K562 (cell line): ENCODE measurements around the gene PMF1. TPM values are rescaled to one million over a fixed set of nuclear protein-coding genes. Genes with fewer than 3 reads are reported as not detected.

Experiments
- ATAC-seq: fragments of 200-7000 bp; cut with Tn5 transposase; 3 replicates; pipeline ENCODE4 v1.9.1; 2020; ENCODE audit warnings: moderate library complexity
- BruUV-seq: library from RNA; stranded (reverse); fragments of 400-500 nt; replicated peaks from 2 replicates; lab custom pipeline; 2021; lab: Mats Ljungman, UMichigan
- CTCF ChIA-PET: fragments of 300-600 bp; formaldehyde crosslinking; extraction: SDS; loops from one replicate; lab custom pipeline; 2021; ENCODE audit warnings: low intra/inter-chr PET ratio; lab: Yijun Ruan, JAX
- POLR2A ChIA-PET: fragments of 300-600, 350-650 bp; sonication (Branson Sonifier 250); formaldehyde crosslinking; extraction: SDS; loops from one replicate; lab custom pipeline; 2021; ENCODE audit warnings: antibody characterized with exemption, inconsistent platforms; lab: Yijun Ruan, JAX
- DNase-seq, 4 experiments: peaks; one replicate each; pipeline versions ENCODE4 v3.0.0 to v3.0.0-alpha.2; 2011 to 2018; ENCODE audit warnings: low spot score in 3 of 4, mixed read lengths in 3 of 4; ENCODE audit errors: extremely low read depth in 1 of 4
- FAIRE-seq: peaks from 2 replicates; lab custom pipeline; 2011; peaks lifted over from hg19 to GRCh38; lab: Jason Lieb, UNC
- H2AFZ ChIP-seq: 2 replicates; pipeline ENCODE4 v1.6.0; 2011; ENCODE audit warnings: low read depth, low read length, control low read depth, inconsistent platforms
- H3K27ac ChIP-seq: fragments of 200-600 bp; 3 replicates; pipeline ENCODE4 v1.8.0; 2011; ENCODE audit warnings: low read depth, mild to moderate bottlenecking, control low read depth, inconsistent platforms, low read length, moderate library complexity, mixed read lengths; ENCODE audit errors: extremely low read depth
- H3K27me3 ChIP-seq, 2 experiments: fragments of 300-600 bp in 1 of 2; 2 replicates in 1 of 2; 3 replicates in 1 of 2; pipeline versions ENCODE4 v1.6.0 to v1.8.0; 2011; ENCODE audit warnings: inconsistent platforms in 2 of 2, low read length in 2 of 2, mild to moderate bottlenecking in 1 of 2, mixed read lengths in 1 of 2, moderate library complexity in 1 of 2; ENCODE audit not compliant: control insufficient read depth in 2 of 2, insufficient read depth in 2 of 2
- H3K36me3 ChIP-seq: fragments of 300-600 bp; 3 replicates; pipeline ENCODE4 v1.8.0; 2011; ENCODE audit warnings: mild to moderate bottlenecking, low read length, inconsistent platforms; ENCODE audit not compliant: control insufficient read depth, insufficient read depth
- H3K4me1 ChIP-seq, 2 experiments: fragments of 200-600 bp in 1 of 2; replicated peaks in 1 of 2; 2 replicates in 1 of 2; 3 replicates in 1 of 2; pipeline versions ENCODE4 v1.5.1 to v1.8.0; 2011; ENCODE audit warnings: inconsistent platforms in 2 of 2, low read length in 2 of 2, mild to moderate bottlenecking in 1 of 2, mixed read lengths in 1 of 2, moderate library complexity in 1 of 2; ENCODE audit not compliant: control insufficient read depth in 2 of 2, insufficient read depth in 2 of 2
- H3K4me2 ChIP-seq: 2 replicates; pipeline ENCODE4 v1.6.1; 2011; ENCODE audit warnings: low read length, control low read depth, inconsistent platforms, mixed read lengths; ENCODE audit not compliant: insufficient read depth
- H3K4me3 ChIP-seq: fragments of 200-600 bp; sonication (generic), shearing (Covaris generic); 2 replicates; pipeline ENCODE4 v1.5.1; 2016; ENCODE audit warnings: control low read depth, inconsistent platforms
- H3K79me2 ChIP-seq: fragments of 200-600 bp; 3 replicates; pipeline ENCODE4 v1.8.0; 2011; ENCODE audit warnings: low read length, inconsistent platforms; ENCODE audit not compliant: control insufficient read depth, insufficient read depth
- H3K9ac ChIP-seq, 2 experiments: 2 replicates each; pipeline versions ENCODE4 v1.6.0 to v1.6.1; 2011; ENCODE audit warnings: low read depth in 2 of 2, low read length in 2 of 2, control low read depth in 1 of 2, inconsistent platforms in 1 of 2, mild to moderate bottlenecking in 1 of 2, mixed read lengths in 1 of 2; ENCODE audit not compliant: insufficient read depth in 1 of 2
- H3K9me1 ChIP-seq: one replicate; pipeline ENCODE4 v1.6.0; 2011; ENCODE audit warnings: inconsistent platforms, mild to moderate bottlenecking, low read length, moderate library complexity; ENCODE audit not compliant: control insufficient read depth, insufficient read depth
- H3K9me3 ChIP-seq: replicated peaks from 2 replicates; pipeline ENCODE4 v1.5.1; 2011; ENCODE audit warnings: low read depth, low read length, inconsistent platforms; ENCODE audit not compliant: control insufficient read depth, insufficient read depth
- H4K20me1 ChIP-seq: replicated peaks from 2 replicates; pipeline ENCODE4 v1.6.1; 2011; ENCODE audit warnings: low read length, inconsistent platforms, mixed read lengths; ENCODE audit not compliant: control insufficient read depth, insufficient read depth
- CEBPB ChIP-seq: fragments of 450-650 bp; IDR thresholded peaks from 2 replicates; pipeline ENCODE4 v1.6.1; 2016; ENCODE audit warnings: missing genetic modification characterization, missing compliant biosample characterization
- CEBPG ChIP-seq, 3 experiments: fragments of 200-800 bp in 1 of 3; sonication (Bioruptor generic) in 1 of 3; sonication (generic) in 1 of 3; formaldehyde crosslinking in 1 of 3; IDR thresholded peaks in 2 of 3; conservative IDR thresholded peaks in 1 of 3; 2 replicates each; pipeline versions ENCODE4 v1.6.1 to v1.8.0; 2016 to 2022; ENCODE audit warnings: missing compliant biosample characterization in 2 of 3, missing genetic modification characterization in 2 of 3, mild to moderate bottlenecking in 1 of 3, missing genetic modification reagents in 1 of 3
- GATAD2A ChIP-seq: fragments of 450-650 bp; IDR thresholded peaks from 2 replicates; pipeline ENCODE4 v1.6.1; 2017
- IRF1 ChIP-seq: sonication (generic); formaldehyde crosslinking; IDR thresholded peaks from 2 replicates; pipeline ENCODE4 v1.8.0; 2022; ENCODE audit warnings: missing genetic modification reagents, mild to moderate bottlenecking, borderline replicate concordance
- NR2C1 ChIP-seq, 2 experiments: fragments of 450-650 bp; IDR thresholded peaks; 2 replicates each; pipeline ENCODE4 v1.6.1; 2017; ENCODE audit warnings: mild to moderate bottlenecking in 2 of 2, antibody characterized with exemption in 1 of 2, inconsistent platforms in 1 of 2, missing compliant biosample characterization in 1 of 2, missing genetic modification characterization in 1 of 2
- WGBS: fragments of 100-300 bp; shearing (Covaris generic); methylation state at CpG from one replicate; pipeline ENCODE4 v1.1.6; 2016; ENCODE audit warnings: low coverage, mixed read lengths; ENCODE audit not compliant: insufficient coverage; ENCODE audit errors: missing lambda C conversion rate; 5-methylcytosine and 5-hydroxymethylcytosine counted together
- in situ Hi-C: fragments of 300-500 bp; cut with MboI; formaldehyde crosslinking; loops from 4 replicates; pipeline ENCODE4 v1.15.0; 2018; ENCODE audit warnings: inconsistent platforms, mixed read lengths
- intact Hi-C: fragments of 100-400 bp; cut with micrococcal nuclease; formaldehyde crosslinking; loops from 2 replicates; pipeline ENCODE4 v1.14.2; 2022
- polyA plus RNA-seq, 8 experiments: library from polyadenylated mRNA; depleted of rRNA in 4 of 8; stranded (reverse) in 5 of 8; unstranded in 3 of 8; fragments of >200 nt; fragmentation: Nextera tagmentation in 2 of 8; fragmentation: Illumina TruSeq in 1 of 8; extraction: Ambion mirVana in 2 of 8; extraction: Trizol in 1 of 8; gene quantifications; 2 replicates each; pipeline versions ENCODE4 v1.2.1 to v1.2.3, GENCODE V29; 2011 to 2014; ENCODE audit warnings: inconsistent platforms in 1 of 8, missing spikeins in 1 of 8
- total RNA-seq, 7 experiments: library from RNA; depleted of rRNA in 6 of 7; stranded (reverse); fragments of >200 nt in 6 of 7; fragmentation: Illumina TruSeq in 2 of 7; extraction: Trizol in 2 of 7; gene quantifications; 2 replicates each; pipeline versions ENCODE4 v1.2.1 to v1.2.3, GENCODE V29; 2011 to 2021; ENCODE audit warnings: low replicate concordance in 1 of 7

Gene PMF1
- total and polyA plus RNA-seq, 9 of the 15 experiments (the other 6 are each of a cell fraction or from before 2014, with no cell fraction given) = 9.4 to 92.9 (median 71.0) TPM

DNA sequence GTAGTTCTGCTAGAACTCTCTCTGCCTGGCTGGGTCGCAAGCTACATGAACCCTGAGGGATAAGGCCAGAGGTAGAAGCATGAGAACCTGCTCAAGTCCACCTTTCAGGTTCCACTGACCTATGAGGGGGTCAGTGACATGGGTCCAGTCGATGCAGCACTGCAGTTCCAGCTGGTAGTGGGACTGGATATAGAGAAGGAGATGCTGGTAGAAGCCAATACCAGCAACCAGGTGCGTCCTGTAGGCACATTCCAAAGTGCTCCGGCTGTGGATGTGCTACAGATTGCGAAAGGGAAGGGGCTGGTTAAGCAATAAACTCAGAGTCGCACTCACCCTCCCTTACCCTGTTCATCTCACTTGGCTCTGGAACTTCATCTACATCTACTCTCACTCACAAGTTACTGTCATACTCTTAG, 64.2 kb downstream of the PMF1 start:
- 88% methylated on average over 6 of the region's 6 CpGs for WGBS
- ATAC-seq = no peak
- CTCF ChIA-PET = no interaction called here
- H3K9ac ChIP-seq = no peak overlapping the region
- intact Hi-C loops (no loop called here), in situ Hi-C loops (no loop called here)
- H2AFZ ChIP-seq = no peak overlapping the region
- H4K20me1 ChIP-seq = peaks cover 11% of the 10 kb centered on the region; the same call in 1 of the 2 replicates
- no TSS peak for BruUV-seq
- H3K9me1 ChIP-seq = no peaks in the 10 kb centered on the region
- no peak for DNase-seq
- TF ChIP-seq GATAD2A (no peak), IRF1 (CRISPR knock-in tag) (no peak), CEBPG (CRISPR knock-in tag; IDR thresholded peaks at IDR 0.05) (0 out of 2 replicates have a peak, but pooled peaks have one; percentile 23), CEBPG (tag; conservative IDR thresholded peaks at IDR 0.05 in 1 of 2, IDR thresholded peaks at IDR 0.05 in 1 of 2) (no peak), NR2C1 (IDR thresholded peaks at IDR 0.05) (no peak), NR2C1 (tag; IDR thresholded peaks at IDR 0.05) (no peak), CEBPB (tag) (peak; percentile 75)
- H3K27ac ChIP-seq = no peak overlapping the region
- no peaks in the 10 kb centered on the region for H3K27me3 ChIP-seq
- FAIRE-seq = no peak
- peaks cover 0 to 6% of the 10 kb centered on the region in 2 experiments; a peak in 3 of 5 replicates for H3K4me1 ChIP-seq
- H3K4me3 ChIP-seq = no peak overlapping the region
- H3K9me3 ChIP-seq = no peaks in the 10 kb centered on the region
- H3K79me2 ChIP-seq = peaks cover 35% of the 10 kb centered on the region
- POLR2A ChIA-PET = interaction anchor here (0.7 to 1.0 kb wide), 2 partner anchors 17 to 29 kb away, joined by 3 read pairs; partner anchors contain the start of gene PAQR6
- H3K36me3 ChIP-seq = peaks cover 89% of the 10 kb centered on the region
- no peak overlapping the region for H3K4me2 ChIP-seq
